Heart left ventricle (tissue), 16 donors: ENCODE measurements around the gene DIS3L2. TPM values are rescaled to one million over a fixed set of nuclear protein-coding genes. Genes with fewer than 3 reads are reported as not detected.

ENCODE experiments used
- ATAC-seq, 4 donors: fragments of 200-7000 bp; cut with Tn5 transposase; one replicate each; pipeline ENCODE4 v1.9.1; 2020 to 2022; ENCODE audit warnings: moderate library complexity in 4 of 4, mild to moderate bottlenecking in 3 of 4, moderate number of reproducible peaks in 1 of 4
- DNase-seq, 5 donors: peaks; one replicate each; pipeline ENCODE4 v3.0.0-alpha.2; 2020
- H3K27ac ChIP-seq, 12 donors: fragments of 200-600 bp; sonication (generic) in 4 of 12; one replicate each; pipeline versions ENCODE4 v1.5.0 to v1.8.0; 2016 to 2022; ENCODE audit warnings: mild to moderate bottlenecking in 2 of 12
- H3K27me3 ChIP-seq, 9 donors: fragments of 200-600 bp; sonication (generic) in 2 of 9; one replicate each; pipeline versions ENCODE4 v1.5.1 to v1.8.0; 2016 to 2022; ENCODE audit warnings: mild to moderate bottlenecking in 3 of 9
- H3K36me3 ChIP-seq, 9 donors: fragments of 200-600 bp; sonication (generic) in 2 of 9; one replicate each; pipeline versions ENCODE4 v1.5.0 to v1.8.0; 2018 to 2022; ENCODE audit warnings: mild to moderate bottlenecking in 2 of 9
- H3K4me1 ChIP-seq, 12 donors: fragments of 200-600 bp; sonication (generic) in 4 of 12; one replicate each; pipeline versions ENCODE4 v1.5.0 to v1.8.0; 2016 to 2022; ENCODE audit warnings: mild to moderate bottlenecking in 3 of 12
- H3K4me3 ChIP-seq, 12 donors: fragments of 200-600 bp; sonication (generic) in 4 of 12; one replicate each; pipeline versions ENCODE4 v1.5.0 to v1.8.0; 2017 to 2022; ENCODE audit warnings: mild to moderate bottlenecking in 9 of 12, moderate library complexity in 4 of 12
- H3K9me3 ChIP-seq, 12 donors: fragments of 200-600 bp; sonication (generic) in 4 of 12; one replicate each; pipeline versions ENCODE4 v1.5.0 to v1.8.0; 2016 to 2022; ENCODE audit warnings: mild to moderate bottlenecking in 1 of 12
- POLR2A ChIP-seq, 2 donors: fragments of 450-650 bp; IDR thresholded peaks; one replicate each; pipeline ENCODE4 v1.6.1; 2017; ENCODE audit warnings: antibody characterized with exemption in 2 of 2, mild to moderate bottlenecking in 2 of 2, moderate library complexity in 2 of 2
- WGBS, 4 donors: extraction: QIAGEN DNeasy Blood & Tissue Kit in 2 of 4; methylation state at CpG; one replicate each; pipeline versions ENCODE4 v1.1.5 to v1.1.7; 2013 to 2018; 5-methylcytosine and 5-hydroxymethylcytosine counted together
- intact Hi-C, 10 donors: fragments of 100-400 bp; cut with DNase I; formaldehyde crosslinking; loops; one replicate each; pipeline versions ENCODE4 v1.11.1 to v1.14.2; 2022
- polyA plus RNA-seq, 2 donors: library from polyadenylated mRNA; stranded (reverse); fragments of 200-250 nt; gene quantifications; one replicate each; pipeline ENCODE4 v1.2.3, GENCODE V29; 2013
- total RNA-seq, 9 donors: library from RNA; depleted of rRNA in 2 of 9; stranded (reverse); fragments of >200 nt in 2 of 9; fragmentation: NEBNext Ultra II Directional in 3 of 9; extraction: Animal tissue kit (Norgen Biotek cat#: 25700) in 3 of 9; gene quantifications; one replicate each; pipeline versions ENCODE4 v1.1.0 to v1.2.4, GENCODE V29; 2016 to 2023
- TF ChIP-seq, protein P1 (sequence below), 12 donors: fragments of 200-600 bp; sonication (generic) in 4 of 12; IDR thresholded peaks; one replicate each; pipeline versions ENCODE4 v1.5.0 to v1.8.0; 2018 to 2022; ENCODE audit warnings: antibody characterized with exemption in 12 of 12, mild to moderate bottlenecking in 5 of 12
- donor health status: ischemic (EF 13 %, LVEDD 7.1; RV severe dilation, severe dysfunction).
- donor health status: healthy with polysubstance abuse.
- donor health status: DM: no; HTN: yes; CAD: no.
- donor health status: DM: no; HTN: no; CAD: no.
- donor health status: ischemic (EF 25% LVEDD 6.9; RV normal size, moderate dysfunction).
- donor health status: ischemic (EF 25% LVEDD 5.7; RV mildly dilated, moderate dysfunction).
- donor health status: healthy.
- donor health status: DM: yes; HTN: yes; CAD: no.
- donor health status: ischemic (EF 35%, LVEDD 5.7; RV mildly dilated, moderate dysfunction).
- donor health status: nonischemic (EF 11% LVEDD 7.7; RV severe dilation, severe dysfunction).
- donor health status: DM: yes; HTN: yes; CAD: no.
- donor health status: PGD.
- donor health status: ischemic (EF 29% LVEDD 5.4; RV normal size, mild dysfunction).
- donor health status: nonischemic (EF 23%, LVEDD 6.1; RV moderate dilation, normal function).

DIS3L2 gene
- total and polyA plus RNA-seq, 11 donors, result 12.4 to 27.3 (median 21.8) TPM

DNA sequence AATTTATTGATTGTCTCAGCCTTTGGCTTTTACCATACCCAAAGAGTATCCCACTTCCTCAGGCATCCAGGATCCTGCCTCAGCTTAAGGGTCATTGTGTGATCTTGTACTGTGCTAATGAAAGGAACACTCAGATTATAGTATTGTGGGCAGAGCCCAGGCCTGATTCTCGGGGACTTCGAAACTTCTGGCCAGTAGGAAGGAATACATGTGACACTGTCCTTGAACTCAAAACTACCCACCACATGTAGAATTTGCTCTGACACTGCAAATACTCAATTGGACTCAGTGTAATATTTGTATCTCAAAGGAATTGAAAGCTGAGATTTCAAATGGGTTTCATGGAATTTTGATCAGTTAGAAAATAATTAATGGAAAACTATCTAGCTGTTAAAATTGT, 15.9 kb downstream of the DIS3L2 start:
- DNase-seq (no peak), ATAC-seq (no peak)
- Histone ChIP-seq H3K27ac (no peak overlapping the region), H3K4me3 (no peak overlapping the region), H3K27me3 (no peaks in the 10 kb centered on the region), H3K9me3 (no peaks in the 10 kb centered on the region), H3K36me3 (peaks cover 0 to 11% (median 0%) of the 10 kb centered on the region in 9 donors), H3K4me1 (no peaks in the 10 kb centered on the region)
- intact Hi-C loops, result no loop called here
- 75 to 91% (median 82%) methylated on average over 2 of the region's 2 CpGs for WGBS, 4 donors
- TF ChIP-seq, protein P1, sequence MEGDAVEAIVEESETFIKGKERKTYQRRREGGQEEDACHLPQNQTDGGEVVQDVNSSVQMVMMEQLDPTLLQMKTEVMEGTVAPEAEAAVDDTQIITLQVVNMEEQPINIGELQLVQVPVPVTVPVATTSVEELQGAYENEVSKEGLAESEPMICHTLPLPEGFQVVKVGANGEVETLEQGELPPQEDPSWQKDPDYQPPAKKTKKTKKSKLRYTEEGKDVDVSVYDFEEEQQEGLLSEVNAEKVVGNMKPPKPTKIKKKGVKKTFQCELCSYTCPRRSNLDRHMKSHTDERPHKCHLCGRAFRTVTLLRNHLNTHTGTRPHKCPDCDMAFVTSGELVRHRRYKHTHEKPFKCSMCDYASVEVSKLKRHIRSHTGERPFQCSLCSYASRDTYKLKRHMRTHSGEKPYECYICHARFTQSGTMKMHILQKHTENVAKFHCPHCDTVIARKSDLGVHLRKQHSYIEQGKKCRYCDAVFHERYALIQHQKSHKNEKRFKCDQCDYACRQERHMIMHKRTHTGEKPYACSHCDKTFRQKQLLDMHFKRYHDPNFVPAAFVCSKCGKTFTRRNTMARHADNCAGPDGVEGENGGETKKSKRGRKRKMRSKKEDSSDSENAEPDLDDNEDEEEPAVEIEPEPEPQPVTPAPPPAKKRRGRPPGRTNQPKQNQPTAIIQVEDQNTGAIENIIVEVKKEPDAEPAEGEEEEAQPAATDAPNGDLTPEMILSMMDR (IDR thresholded peaks at IDR 0.05), result no peak
- TF ChIP-seq POLR2A (IDR thresholded peaks at IDR 0.05), result no peak

DNA sequence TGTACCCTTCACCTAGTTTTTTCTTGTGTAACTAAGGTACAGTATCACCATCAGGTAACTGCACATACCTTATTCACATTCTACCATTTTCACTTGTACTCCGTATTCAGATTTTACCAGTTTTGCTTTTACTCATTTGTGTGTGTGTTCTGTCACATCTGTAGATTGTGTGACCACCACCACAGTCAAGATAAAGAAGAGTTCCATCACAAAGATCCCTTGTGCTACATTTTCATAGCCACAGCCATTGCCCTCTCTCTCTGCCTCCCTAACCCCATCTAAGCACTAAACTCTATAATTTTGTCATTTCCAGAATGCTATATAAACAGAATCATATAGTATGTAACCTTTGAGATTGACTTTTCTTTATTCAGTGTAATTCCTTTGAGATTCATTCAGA, 23.5 kb downstream of the DIS3L2 start:
- H3K4me3 ChIP-seq, result no peak overlapping the region
- ATAC-seq (no peak), DNase-seq (no peak)
- no peaks in the 10 kb centered on the region for H3K27me3 ChIP-seq
- intact Hi-C loops, result loop anchor here in 1 of 10 donors (5.0 kb wide), 1 partner anchor 53 kb away; no protein-coding TSS in a partner anchor
- peaks cover 0 to 3% (median 0%) of the 10 kb centered on the region in 9 donors for H3K36me3 ChIP-seq
- TF ChIP-seq, protein P1 (IDR thresholded peaks at IDR 0.05), result no peak
- TF ChIP-seq POLR2A (IDR thresholded peaks at IDR 0.05), result no peak
- WGBS, 4 donors, result 0 to 100% (median 21%) methylated on average over 1 of the region's 1 CpG
- H3K4me1 ChIP-seq, result peaks cover 0 to 27% (median 10%) of the 10 kb centered on the region in 12 donors
- no peaks in the 10 kb centered on the region for H3K9me3 ChIP-seq
- no peak overlapping the region for H3K27ac ChIP-seq

GRCh38 chr2:231985823-231986261, 24.3 kb downstream of the DIS3L2 start:
- DNase-seq (no peak), ATAC-seq (no peak)
- H3K27me3 ChIP-seq, result no peaks in the 10 kb centered on the region
- no peak overlapping the region for H3K4me3 ChIP-seq
- peaks cover 0 to 27% (median 10%) of the 10 kb centered on the region in 12 donors for H3K4me1 ChIP-seq
- peaks cover 0 to 3% (median 0%) of the 10 kb centered on the region in 9 donors for H3K36me3 ChIP-seq
- intact Hi-C loops, result loop anchor here in 1 of 10 donors (5.0 kb wide), 1 partner anchor 54 kb away; no protein-coding TSS in a partner anchor
- no peak for TF ChIP-seq POLR2A (IDR thresholded peaks at IDR 0.05)
- TF ChIP-seq, protein P1 (IDR thresholded peaks at IDR 0.05), result no peak
- H3K9me3 ChIP-seq, result no peaks in the 10 kb centered on the region
- 89 to 92% (median 91%) methylated on average over 8 of the region's 8 CpGs for WGBS, 4 donors
- H3K27ac ChIP-seq, result no peak overlapping the region

GRCh38 chr2:231987124-231987727, 25.7 kb downstream of the DIS3L2 start:
- intact Hi-C loops, result loop anchor here in 1 of 10 donors (5.0 kb wide), 1 partner anchor 55 kb away; no protein-coding TSS in a partner anchor
- Histone ChIP-seq H3K9me3 (no peaks in the 10 kb centered on the region), H3K36me3 (peaks cover 0 to 3% (median 0%) of the 10 kb centered on the region in 9 donors), H3K4me3 (no peak overlapping the region), H3K27me3 (no peaks in the 10 kb centered on the region), H3K27ac (peak overlapping the region in 2 of 12 donors; percentile 12 to 21), H3K4me1 (peaks cover 0 to 28% (median 12%) of the 10 kb centered on the region in 12 donors)
- ATAC-seq, result peak in 3 of 4 donors; percentile 20 to 80 (median 76)
- DNase-seq, result peak in 3 of 5 donors; percentile 23 to 32 (median 25)
- WGBS, 4 donors, result 66 to 75% (median 71%) methylated on average over 5 of the region's 5 CpGs
- TF ChIP-seq, protein P1 (IDR thresholded peaks at IDR 0.05), result no peak
- TF ChIP-seq POLR2A (IDR thresholded peaks at IDR 0.05), result no peak
